ENCODE measurements around the gene TBKBP1.
"Not testable (repeated sequence)": the region's sequence is repeated elsewhere in the genome, so short reads cannot be mapped to it uniquely, and the experiment has no call there.

The TBKBP1 gene

DNA sequence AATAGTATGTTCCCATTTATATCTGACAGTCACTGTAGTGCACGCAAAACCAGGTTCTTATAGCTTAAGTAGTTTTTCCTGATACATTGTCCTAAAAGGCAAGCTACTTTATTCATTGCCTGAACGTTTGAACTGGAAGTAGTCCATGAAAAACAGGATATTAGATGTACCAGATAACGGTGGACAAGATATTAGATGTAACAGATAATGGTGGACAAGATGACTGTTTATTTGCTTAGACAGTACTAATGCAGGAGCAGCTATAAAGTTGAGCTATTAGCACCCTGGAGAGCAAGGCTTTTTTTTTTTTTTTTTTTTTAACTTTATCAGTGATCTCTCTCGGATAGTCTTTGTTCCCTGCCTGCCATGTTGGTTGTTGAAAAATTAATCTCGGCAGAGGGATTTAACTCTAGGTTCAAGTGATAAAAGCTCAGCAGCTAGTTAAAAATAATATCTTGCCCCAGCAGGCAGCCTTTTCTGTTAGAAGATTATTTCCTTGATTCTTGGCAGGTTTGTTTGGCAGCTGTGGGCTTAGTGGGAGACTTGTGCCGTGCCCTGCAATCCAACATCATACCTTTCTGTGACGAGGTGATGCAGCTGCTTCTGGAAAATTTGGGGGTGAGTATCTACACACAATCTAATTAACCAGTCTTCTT lies 17.3 kb upstream of the TBKBP1 start:
- DNase-seq (ENCODE audit: low read depth in 2 of 2) = no peak

DNA sequence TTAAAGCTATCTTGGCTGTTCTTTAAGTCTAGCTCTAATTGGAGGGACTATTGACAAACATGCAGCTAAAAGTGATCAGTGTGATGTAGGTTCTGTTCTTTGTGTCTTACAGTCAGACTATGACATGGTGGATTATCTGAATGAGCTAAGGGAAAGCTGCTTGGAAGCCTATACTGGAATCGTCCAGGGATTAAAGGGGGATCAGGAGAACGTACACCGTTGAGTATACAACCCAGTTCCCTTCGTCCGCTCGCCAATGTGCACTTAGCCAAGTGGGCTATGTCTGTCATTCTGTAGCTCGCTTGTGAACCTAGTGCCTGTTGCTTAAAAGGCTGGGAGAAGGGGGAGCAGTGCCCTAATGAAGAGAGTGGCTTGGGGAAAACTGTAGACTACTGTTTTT lies 15.8 kb upstream of the TBKBP1 start:
- DNase-seq (ENCODE audit: low read depth in 2 of 2) = no peak

DNA sequence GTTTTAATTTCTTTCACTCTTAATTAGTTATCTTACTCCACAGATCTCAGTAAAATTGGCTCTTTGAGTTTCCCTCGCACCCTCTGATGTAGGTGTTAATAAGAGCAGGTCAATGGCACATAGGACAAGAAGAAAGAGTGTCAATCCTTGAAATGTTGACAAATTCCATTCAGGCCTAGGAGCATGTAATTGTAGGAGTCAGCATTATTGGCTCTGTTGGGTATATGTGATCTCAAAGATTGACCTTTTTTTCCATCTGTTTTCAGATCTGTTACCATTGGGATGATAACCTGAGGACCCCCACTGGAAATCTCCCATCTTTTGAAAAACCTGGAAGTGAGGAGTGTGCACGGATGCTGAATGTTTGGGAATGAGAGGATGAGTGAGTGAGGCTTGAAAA lies 11.8 kb upstream of the TBKBP1 start:
- no peak for DNase-seq (ENCODE audit: low read depth in 2 of 2)

DNA sequence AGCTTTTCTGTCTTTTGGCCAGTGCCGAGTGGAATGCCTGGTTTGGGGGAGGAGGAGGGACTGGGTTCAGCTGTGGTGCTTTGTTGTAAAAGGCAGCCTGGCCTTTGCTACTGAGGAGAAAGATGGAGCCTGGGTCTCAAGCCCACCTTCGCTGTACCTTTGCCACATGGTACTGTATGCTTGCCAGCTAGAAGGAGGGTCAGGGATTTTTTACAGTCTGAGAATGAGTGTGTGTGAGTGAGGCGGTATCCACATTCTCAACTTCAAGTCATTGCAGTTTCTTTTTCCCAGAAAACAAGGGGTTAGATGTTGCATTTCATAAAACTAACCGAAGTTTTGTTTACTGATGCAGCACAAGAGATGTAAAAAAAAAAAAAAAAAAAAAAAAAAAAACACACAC lies 11.2 kb upstream of the TBKBP1 start:
- not testable (repeated sequence) for DNase-seq (ENCODE audit: low read depth in 2 of 2)

DNA sequence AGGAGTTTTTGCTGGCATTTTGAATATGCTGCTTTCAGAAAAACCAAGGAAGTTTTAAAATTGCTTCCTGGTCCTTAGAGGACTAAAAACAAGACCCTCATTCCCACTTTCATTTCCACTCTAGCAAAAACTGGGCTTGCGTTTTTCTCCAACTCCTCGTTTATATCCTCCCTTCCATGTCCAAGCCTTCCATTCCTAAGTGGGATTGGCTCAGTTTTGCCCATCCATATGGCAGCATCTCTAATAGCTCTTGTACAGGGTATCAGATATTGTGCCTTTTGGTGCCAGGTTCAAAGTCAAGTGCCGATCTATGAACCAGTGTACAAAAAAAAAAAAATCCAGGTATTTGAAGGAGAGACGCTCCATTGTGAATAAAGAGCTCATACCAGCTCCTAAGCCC lies 9.9 kb upstream of the TBKBP1 start:
- no peak for DNase-seq (ENCODE audit: low read depth in 2 of 2)

DNA sequence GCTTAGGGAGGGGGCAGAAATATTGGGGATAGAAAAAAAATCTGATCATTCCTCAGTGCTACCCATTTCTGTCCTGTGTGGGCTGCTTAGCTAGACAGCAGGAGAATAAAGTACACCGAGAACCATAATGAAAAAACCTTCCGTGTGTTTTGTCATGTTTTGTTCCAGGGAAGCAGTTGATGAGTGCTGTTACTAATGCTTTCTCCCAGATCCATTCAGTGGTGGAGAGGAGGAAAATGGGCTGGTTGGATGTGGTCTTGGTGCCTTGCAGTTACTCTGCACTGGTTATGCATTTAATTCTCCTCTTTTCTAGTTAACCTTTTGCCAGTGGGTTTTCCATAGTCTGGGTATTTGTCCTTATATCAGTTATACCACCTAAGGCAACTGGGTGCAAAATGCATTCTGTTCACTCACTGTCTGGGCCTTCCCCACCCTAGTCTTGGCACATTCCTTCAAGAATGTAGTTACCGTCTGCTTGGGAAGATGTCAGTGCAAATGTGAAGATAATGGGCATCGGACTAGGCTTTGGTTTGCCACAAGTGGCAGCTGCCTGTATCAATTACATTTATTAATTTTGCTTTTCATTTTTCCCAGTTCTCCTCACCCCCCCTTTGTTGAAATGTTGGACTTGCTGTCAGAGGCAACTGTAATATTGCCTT lies 9.3 kb upstream of the TBKBP1 start:
- no peak for DNase-seq (ENCODE audit: low read depth in 2 of 2)

DNA sequence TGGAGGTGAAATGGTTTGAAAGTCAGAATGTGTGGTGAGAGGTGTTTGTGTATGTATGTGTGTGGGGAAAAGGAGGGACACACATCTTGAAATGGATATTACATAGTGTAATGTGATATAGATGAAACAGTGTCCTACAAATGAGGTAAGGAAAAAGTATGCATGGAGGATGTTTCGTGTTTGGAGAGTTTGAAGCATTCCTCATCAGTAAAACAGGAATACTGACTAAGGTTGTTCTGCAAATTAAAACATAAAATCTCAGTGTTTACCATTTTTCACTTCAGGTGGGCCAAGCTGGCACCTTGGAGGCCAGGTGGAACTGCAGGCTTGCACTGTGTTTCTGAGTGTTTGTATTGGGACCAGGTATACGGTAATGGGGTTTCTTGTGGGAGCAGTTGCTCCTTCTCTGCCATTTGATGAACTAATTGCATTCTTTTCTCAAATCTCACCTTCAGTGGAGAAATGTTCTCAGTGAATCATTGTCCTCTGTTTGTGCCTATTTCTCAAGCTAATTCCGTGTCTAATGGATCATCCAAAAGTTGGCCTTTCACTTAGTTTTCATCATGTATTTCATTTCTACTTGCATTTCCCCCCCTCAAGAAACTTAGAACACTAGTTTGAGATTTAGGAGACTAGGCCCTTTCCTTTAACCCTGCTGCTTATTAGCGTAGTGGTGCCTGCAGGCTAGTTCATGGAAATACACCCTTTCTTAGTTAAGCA lies 8.2 kb upstream of the TBKBP1 start:
- DNase-seq (ENCODE audit: low read depth in 2 of 2) = no peak

DNA sequence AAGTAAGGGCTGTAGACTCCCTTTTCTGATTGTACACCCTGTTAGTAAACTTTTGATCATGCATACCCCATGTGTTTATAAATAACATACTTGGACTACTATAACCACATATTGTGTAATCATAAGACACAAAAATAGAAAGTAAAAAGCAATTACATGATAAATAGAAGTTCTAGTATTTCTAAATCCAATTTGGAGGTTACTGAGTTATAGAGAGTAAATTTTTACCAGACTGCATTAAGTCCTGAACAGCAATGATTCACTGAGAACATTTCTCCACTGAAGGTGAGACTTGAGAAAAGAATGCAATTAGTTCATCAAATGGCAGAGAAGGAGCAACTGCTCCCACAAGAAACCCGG lies 7.7 kb upstream of the TBKBP1 start:
- no peak for DNase-seq (ENCODE audit: low read depth in 2 of 2)

DNA sequence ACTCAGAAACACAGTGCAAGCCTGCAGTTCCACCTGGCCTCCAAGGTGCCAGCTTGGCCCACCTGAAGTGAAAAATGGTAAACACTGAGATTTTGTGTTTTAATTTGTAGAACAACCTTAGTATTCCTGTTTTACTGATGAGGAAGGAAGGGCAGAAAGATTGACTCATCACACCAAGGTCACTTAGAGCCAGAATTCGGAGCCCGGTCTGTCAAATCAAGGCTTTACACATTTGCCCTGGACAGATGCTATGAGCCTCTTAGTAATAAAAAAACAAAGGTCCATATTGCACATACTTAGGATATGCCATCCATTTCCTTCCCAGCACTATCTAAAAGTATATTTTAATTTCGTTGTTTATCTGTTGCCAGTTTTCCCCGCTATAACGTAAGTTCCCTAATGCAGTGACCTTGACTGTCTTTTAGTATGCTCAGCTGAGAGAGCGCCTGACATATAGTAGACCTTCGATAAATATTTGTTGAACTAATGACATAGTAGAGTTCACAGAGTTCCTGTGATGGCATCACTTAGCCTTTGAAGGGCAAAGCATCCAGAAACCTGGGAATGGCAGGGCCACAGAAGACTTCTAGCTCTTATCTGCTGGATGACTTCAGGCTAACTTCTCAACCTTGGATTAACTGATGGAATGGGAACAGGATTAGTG lies 7.2 kb upstream of the TBKBP1 start:
- DNase-seq (ENCODE audit: low read depth in 2 of 2) = no peak

DNA sequence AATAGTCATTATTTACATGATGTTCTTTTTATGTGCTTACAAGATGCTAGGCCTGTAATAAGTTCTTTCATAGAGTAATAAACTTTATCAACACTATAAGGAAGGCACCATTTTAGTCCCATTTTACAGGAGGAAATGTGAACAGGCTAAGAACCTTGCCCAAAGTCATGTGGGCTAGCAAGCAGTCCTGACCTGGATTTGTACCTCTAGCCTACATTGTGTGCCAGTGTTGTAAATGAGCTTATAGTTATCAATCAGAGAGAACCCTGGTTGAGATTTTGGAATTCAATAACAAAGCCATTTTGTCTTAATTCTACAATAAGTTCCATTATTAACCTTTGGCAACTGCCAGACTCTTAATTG lies 6.7 kb upstream of the TBKBP1 start:
- no peak for DNase-seq (ENCODE audit: low read depth in 2 of 2)

DNA sequence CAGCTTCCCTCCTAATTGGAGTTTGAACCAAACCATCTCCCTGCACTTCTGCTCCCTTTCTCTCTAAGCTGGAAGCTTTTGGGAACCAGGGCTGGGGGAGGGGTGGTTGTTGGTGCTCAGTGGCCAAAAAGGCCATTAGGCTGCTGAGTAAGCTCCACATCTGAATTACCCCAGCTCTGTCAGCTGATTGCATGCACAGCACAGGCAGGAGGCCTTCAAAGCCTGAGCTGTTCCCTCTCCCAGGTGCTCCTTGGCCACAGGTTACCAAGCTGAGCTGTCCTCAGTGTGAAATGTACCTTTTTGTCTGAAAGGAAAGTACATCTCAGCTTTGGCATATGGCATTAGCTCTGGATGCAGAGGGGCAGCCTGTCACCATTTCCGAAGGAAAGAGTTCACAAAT lies 6.2 kb upstream of the TBKBP1 start:
- DNase-seq (ENCODE audit: low read depth in 2 of 2) = no peak

DNA sequence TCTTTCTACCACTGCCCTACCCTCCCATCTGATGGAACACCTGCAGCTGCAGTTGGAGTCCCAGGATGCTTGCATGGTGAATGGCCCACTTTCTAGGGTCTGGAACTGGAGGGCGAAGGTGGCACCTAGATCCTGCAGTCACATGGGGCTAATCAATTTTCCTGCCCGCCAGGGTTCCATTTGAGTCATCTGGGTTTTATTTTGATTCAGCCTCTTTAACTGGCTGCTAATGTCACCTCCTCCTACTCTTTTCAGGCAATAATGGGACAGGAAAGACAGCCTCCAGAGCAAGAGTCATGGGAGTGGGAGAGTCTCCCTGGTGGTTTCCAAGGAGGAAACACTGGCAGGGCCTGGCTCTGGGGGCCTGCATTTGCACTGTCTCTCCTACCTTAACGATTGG lies 3.8 kb upstream of the TBKBP1 start:
- DNase-seq (ENCODE audit: low read depth in 2 of 2) = no peak

DNA sequence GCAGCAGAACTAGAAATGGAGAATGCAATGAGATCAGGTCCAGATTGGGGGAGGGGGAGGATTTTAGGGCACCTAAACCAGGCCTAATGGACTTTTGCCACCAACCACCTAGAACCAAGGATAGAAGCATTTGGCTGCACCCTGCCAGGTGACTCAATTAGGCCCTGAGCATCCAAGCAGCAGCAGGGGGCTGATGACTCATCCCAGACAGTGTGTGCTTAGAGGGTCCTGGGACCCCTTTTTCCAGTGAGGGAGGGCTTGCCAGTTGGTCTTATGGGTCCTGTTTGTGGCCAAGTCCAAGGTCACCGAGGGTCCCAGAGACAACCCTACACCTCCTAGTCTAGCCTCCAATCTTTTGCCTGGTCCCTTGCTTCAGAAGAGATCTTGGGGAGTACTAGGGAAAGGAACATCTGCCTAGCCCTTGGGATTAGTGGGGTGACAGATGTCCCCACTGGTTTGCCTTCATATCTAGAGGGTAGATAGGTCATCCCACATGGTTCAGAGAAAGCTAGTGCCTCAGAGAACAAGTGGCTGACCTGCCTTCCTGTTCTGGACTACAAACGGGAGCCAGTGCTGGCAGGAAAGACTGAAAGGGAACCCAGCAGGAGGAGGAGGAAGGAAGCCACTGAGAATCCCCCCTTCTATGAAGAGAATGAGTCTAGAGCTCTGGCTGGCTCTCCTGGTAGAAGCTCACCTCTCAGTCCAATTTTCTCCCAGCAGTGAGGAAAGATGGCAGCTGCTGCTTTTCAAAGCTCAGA lies 1.6 kb upstream of the TBKBP1 start:
- no peak for DNase-seq (ENCODE audit: low read depth in 2 of 2)

DNA sequence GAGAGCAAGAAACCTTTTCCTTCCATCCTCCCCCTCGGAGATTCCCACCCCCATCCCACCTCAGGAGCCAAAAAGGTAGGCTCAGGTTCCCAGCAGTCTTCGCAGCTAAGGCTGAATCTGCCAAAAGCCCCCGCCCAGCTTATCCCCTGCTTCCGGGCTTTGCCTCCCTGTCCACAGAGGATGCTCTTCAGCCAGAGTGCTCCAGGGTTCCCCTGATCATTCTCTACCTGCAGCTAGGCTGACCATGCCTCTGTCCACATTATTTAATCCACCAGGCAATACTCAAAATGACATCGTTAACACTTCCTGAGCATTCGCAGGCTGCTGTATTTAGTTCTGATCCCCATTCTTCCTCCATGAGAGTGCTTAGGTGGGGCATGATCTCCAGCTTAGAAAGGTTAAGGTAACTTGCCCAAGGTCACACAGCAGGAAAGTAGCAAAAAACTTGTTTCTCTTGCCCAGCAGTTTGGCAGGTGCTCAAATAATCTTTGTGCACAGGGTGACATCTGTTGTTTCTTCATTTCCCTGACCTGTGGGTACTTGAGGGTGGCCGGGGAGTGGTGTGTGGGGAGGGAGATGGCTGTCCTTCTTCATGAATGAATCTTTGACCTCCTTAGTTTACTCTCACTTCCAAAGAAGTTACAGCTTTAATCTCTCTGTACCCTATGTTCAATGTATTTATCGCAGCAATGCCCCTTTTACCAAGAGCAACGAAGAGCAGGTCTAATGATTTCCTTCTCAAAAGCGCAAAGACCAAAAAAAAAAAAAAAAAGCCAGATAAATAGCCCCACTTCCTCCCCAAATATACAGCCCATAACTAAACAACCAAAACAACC lies 848 bp upstream of the TBKBP1 start:
- DNase-seq (ENCODE audit: low read depth in 2 of 2) = no peak

DNA sequence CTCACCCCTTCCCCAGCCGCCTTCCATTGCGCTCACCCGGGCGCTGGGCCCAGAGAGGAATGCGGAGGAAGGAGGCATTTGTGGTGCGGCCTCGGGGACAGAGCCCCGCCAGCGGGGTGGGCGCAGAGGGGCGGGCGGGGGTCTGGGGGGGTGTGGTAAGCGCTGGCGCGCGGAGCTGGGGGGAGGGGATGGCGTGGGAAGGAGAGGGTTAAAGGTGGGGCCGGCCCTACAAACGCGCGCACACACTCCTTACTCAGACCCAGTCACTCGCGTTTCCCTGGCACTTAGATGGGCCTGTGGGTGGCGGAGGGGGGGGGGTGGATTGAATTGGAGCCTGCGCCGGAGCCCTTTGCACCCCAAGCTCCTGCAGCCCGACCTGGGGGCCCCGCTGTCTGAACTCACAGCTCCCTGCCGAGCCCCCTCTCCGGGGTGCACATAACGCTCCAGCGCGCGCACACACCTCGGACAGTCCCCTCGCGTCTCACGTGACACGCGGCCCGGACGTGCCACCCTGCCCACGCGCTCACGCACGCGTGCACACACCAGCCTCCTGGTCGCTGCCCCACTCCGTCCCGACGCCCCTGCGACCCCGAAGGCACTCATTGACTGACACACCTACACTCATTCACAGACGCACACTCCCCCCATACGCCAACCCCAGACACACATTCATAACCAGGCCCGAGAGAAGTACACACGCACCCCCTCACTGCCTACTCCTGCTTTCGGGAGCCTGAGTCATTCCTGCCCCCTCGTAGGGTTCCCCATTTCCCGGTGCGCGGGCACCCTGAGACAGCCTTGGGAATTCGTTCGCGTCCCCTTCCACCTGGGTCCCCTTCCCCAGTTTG lies 844 bp downstream of the TBKBP1 start:
- DNase-seq (ENCODE audit: low read depth in 2 of 2) = no peak

DNA sequence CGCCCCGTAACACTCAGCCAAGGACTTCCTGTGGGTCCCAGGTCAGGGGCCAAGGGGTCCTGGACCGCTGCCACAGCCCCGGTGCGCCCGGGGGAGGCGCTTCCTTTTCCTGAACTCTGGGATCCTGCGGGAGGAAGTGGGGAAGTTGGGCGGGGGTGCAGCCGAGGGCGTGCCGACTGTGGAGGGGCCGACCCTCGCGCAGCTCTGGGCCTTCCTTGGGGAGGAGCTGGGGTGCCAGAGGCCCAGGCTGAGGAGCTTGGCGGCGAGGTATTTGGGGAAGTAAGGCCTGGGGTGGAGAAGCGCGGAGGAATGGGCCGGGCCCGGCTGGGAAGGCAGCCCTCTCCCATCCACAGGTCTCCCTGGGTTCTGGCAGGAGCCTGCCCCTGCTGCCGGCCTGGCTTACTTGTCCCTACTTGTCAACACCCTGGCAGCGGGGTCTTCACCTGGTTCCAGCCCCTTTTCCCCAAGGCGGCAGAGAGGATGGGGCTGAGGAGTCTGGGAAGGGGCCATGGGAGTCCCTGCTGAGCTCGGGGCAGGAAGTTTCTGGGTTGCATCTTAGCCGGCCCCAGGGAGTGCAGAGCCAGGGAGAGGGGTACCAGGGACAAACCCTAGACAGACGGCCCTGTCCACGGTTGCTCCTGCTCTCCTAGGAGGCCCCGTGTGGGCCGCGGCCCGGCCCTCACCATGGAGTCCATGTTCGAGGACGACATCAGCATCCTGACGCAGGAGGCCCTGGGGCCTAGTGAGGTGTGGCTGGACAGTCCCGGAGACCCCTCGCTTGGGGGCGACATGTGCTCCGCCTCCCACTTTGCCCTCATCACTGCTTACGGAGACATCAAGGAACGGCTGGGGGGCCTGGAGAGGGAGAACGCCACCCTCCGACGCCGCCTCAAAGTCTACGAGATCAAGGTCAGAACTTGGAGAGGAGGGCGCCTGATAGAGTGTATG lies 1.7 kb downstream of the TBKBP1 start:
- no peak for DNase-seq (ENCODE audit: low read depth in 2 of 2)

DNA sequence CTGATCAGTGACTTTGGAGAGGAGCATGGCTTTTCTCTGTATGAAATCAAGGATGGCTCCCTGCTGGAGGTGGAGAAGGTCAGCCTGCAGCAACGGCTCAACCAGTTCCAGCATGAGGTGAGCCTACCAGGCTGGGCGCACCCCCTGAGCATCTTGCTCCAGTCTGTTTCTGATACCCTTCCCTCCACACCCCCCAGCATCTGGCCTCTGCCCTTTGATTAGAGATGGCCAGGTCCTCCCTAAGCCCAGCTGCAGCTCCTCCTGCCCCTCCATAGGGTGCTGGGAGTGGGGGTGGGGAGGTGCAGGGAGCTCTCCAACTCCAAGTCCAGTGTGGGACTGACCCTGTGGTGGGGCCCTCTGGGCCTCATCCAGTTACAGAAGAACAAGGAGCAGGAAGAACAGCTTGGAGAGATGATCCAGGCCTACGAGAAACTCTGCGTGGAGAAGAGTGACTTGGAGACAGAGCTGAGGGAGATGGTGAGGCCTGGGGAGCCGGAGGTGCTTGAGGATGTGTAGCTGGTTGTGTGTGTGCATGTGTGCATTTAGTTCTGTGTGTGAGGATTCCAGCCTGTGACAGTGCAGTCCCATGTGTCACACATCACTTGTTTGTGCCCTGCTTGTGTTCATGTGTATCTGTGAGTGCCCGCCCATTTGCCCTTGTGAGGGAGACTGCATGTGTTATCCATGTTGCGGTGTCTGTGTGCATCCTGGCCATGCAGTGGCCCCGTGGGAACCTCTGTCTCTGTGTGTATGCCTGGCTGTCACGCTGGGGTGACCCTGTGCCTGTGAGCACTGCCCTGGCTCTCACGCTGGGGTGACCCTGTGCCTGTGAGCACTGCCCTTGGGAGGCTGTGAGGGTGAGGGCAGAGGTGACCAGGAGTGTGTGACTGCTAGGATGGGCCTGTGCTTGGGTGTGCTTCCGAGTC lies 3.0 kb downstream of the TBKBP1 start:
- DNase-seq (ENCODE audit: low read depth in 2 of 2) = no peak

Measured in fibroblast of skin of left biceps (primary cell).